ENCODE measurements around the gene TFDP1. TPM values are rescaled to one million over a fixed set of nuclear protein-coding genes. Genes with fewer than 3 reads are reported as not detected.

Gene TFDP1
- total RNA-seq, 1 donor from 2014 or later: 49.4 TPM

GRCh38 chr13:113625965-113626721, 41.6 kb downstream of the TFDP1 start:
- DNase-seq (ENCODE audit: low read depth) (peak; percentile 54), FAIRE-seq (no peak)
- Mint-ChIP-seq H3K27me3 (ENCODE audit: low read depth, unreplicated experiment) (no peaks in the 10 kb centered on the region), H3K4me3 (ENCODE audit: unreplicated experiment) (no peak overlapping the region), H3K36me3 (ENCODE audit: low read depth, unreplicated experiment) (peaks cover 20% of the 10 kb centered on the region), H3K27ac (ENCODE audit: unreplicated experiment) (peak overlapping the region; percentile 41), H3K9me3 (ENCODE audit: unreplicated experiment) (no peaks in the 10 kb centered on the region), H3K4me1 (ENCODE audit: low read depth, unreplicated experiment) (peaks cover 4% of the 10 kb centered on the region)
- Histone ChIP-seq H3K9ac (ENCODE audit: low read length) (no peak overlapping the region), H3K27me3 (ENCODE audit: insufficient read depth, low read length) (no peaks in the 10 kb centered on the region), H4K20me1 (ENCODE audit: insufficient read depth, low read length) (peaks cover 80% of the 10 kb centered on the region), H2AFZ (ENCODE audit: low read depth, low read length) (no peak overlapping the region), H3K36me3 (ENCODE audit: insufficient read depth, low read length) (peaks cover 4% of the 10 kb centered on the region), H3K4me2 (ENCODE audit: low read length) (peak overlapping the region; percentile 62), H3K4me3 (ENCODE audit: insufficient read depth, low read depth, low read length) (no peak overlapping the region), H3K27ac (ENCODE audit: low read depth, low read length) (no peak overlapping the region), H3K79me2 (ENCODE audit: insufficient read depth, low read length) (peaks cover 46% of the 10 kb centered on the region), H3K9me3 (ENCODE audit: insufficient read depth, low read depth, low read length) (no peaks in the 10 kb centered on the region), H3K4me1 (ENCODE audit: insufficient read depth, low read length) (peaks cover 10% of the 10 kb centered on the region)
- no peak for TF ChIP-seq EZH2 (IDR thresholded peaks at IDR 0.05; ENCODE audit: insufficient read depth, low read length)
- no peak for TF ChIP-seq CTCF (IDR thresholded peaks at IDR 0.05; ENCODE audit: insufficient read depth, low read depth, low read length)

GRCh38 chr13:113627136-113627535, 42.6 kb downstream of the TFDP1 start:
- Mint-ChIP-seq H3K4me3 (ENCODE audit: unreplicated experiment) (no peak overlapping the region), H3K9me3 (ENCODE audit: unreplicated experiment) (no peaks in the 10 kb centered on the region), H3K27ac (ENCODE audit: unreplicated experiment) (no peak overlapping the region), H3K36me3 (ENCODE audit: low read depth, unreplicated experiment) (peaks cover 25% of the 10 kb centered on the region), H3K4me1 (ENCODE audit: low read depth, unreplicated experiment) (peaks cover 3% of the 10 kb centered on the region), H3K27me3 (ENCODE audit: low read depth, unreplicated experiment) (no peaks in the 10 kb centered on the region)
- peaks cover 54% of the 10 kb centered on the region for H3K79me2 ChIP-seq (ENCODE audit: insufficient read depth, low read length)
- H3K4me1 ChIP-seq (ENCODE audit: insufficient read depth, low read length): peaks cover 10% of the 10 kb centered on the region
- no peaks in the 10 kb centered on the region for H3K27me3 ChIP-seq (ENCODE audit: insufficient read depth, low read length)
- H3K4me2 ChIP-seq (ENCODE audit: low read length): no peak overlapping the region
- no peaks in the 10 kb centered on the region for H3K9me3 ChIP-seq (ENCODE audit: insufficient read depth, low read depth, low read length)
- no peak overlapping the region for H3K27ac ChIP-seq (ENCODE audit: low read depth, low read length)
- TF ChIP-seq CTCF (IDR thresholded peaks at IDR 0.05; ENCODE audit: insufficient read depth, low read depth, low read length) (no peak), EZH2 (IDR thresholded peaks at IDR 0.05; ENCODE audit: insufficient read depth, low read length) (no peak)
- H3K36me3 ChIP-seq (ENCODE audit: insufficient read depth, low read length): peaks cover 6% of the 10 kb centered on the region
- FAIRE-seq: no peak
- H4K20me1 ChIP-seq (ENCODE audit: insufficient read depth, low read length): peaks cover 87% of the 10 kb centered on the region
- no peak overlapping the region for H3K9ac ChIP-seq (ENCODE audit: low read length)
- DNase-seq (ENCODE audit: low read depth): no peak
- no peak overlapping the region for H3K4me3 ChIP-seq (ENCODE audit: insufficient read depth, low read depth, low read length)
- H2AFZ ChIP-seq (ENCODE audit: low read depth, low read length): no peak overlapping the region

Measured in astrocyte (in vitro differentiated cells and primary cell).